GM12878 (cell line): ENCODE measurements around the gene CFDP1. TPM values are rescaled to one million over a fixed set of nuclear protein-coding genes. Genes with fewer than 3 reads are reported as not detected.

Source experiments
- ATAC-seq: fragments of 200-7000 bp; cut with Tn5 transposase; 3 replicates; pipeline ENCODE4 v1.9.1; 2020; ENCODE audit warnings: mild to moderate bottlenecking, moderate library complexity
- BruUV-seq: library from RNA; stranded (reverse); fragments of 400-500 nt; replicated peaks from 2 replicates; lab custom pipeline; 2021; lab: Mats Ljungman, UMichigan
- CTCF ChIA-PET: fragments of 300-600 bp; sonication (Branson Sonifier 250); formaldehyde crosslinking; extraction: SDS; loops from one replicate; lab custom pipeline; 2021; ENCODE audit warnings: inconsistent platforms; lab: Yijun Ruan, JAX
- POLR2A ChIA-PET: fragments of 350-600 bp; formaldehyde crosslinking; extraction: SDS; loops from one replicate; lab custom pipeline; 2021; ENCODE audit warnings: inconsistent platforms; lab: Charles Lee
- RAD21 ChIA-PET: fragments of 300-600 bp; sonication (Branson Sonifier 250); formaldehyde crosslinking; loops from one replicate; lab custom pipeline; 2023; ENCODE audit warnings: antibody characterized with exemption; ENCODE audit not compliant: unreplicated experiment; lab: Charles Lee
- SMC1A ChIA-PET: fragments of 300-600 bp; sonication (Branson Sonifier 250); formaldehyde crosslinking; loops from one replicate; lab custom pipeline; 2023; ENCODE audit not compliant: unreplicated experiment, uncharacterized antibody; lab: Charles Lee
- DNase-seq: peaks from one replicate; pipeline ENCODE4 v3.0.0-alpha.2; 2011; ENCODE audit warnings: low read depth, low spot score
- FAIRE-seq: peaks from 3 replicates; lab custom pipeline; 2011; peaks lifted over from hg19 to GRCh38; lab: Jason Lieb, UNC
- H2AFZ ChIP-seq: 2 replicates; pipeline ENCODE4 v1.6.0; 2011; ENCODE audit warnings: low read depth, low read length, control low read depth; ENCODE audit not compliant: control insufficient read depth
- H3K27ac ChIP-seq: 2 replicates; pipeline ENCODE4 v1.5.1; 2011; ENCODE audit warnings: control low read depth; ENCODE audit not compliant: control insufficient read depth, insufficient read depth
- H3K27me3 ChIP-seq, 2 experiments: replicated peaks in 1 of 2; 2 replicates each; pipeline versions ENCODE4 v1.6.0 to v1.6.1; 2011; ENCODE audit warnings: low read length in 1 of 2; ENCODE audit not compliant: control insufficient read depth in 2 of 2, insufficient read depth in 2 of 2
- H3K36me3 ChIP-seq, 2 experiments: 2 replicates each; pipeline ENCODE4 v1.5.1; 2011; ENCODE audit warnings: low read length in 1 of 2; ENCODE audit not compliant: control insufficient read depth in 2 of 2, insufficient read depth in 2 of 2
- H3K4me1 ChIP-seq: 2 replicates; pipeline ENCODE4 v1.6.1; 2011; ENCODE audit warnings: mild to moderate bottlenecking, low read length, moderate library complexity, mixed read lengths; ENCODE audit not compliant: control insufficient read depth, insufficient read depth
- H3K4me2 ChIP-seq: 2 replicates; pipeline ENCODE4 v1.6.0; 2011; ENCODE audit warnings: control low read depth; ENCODE audit not compliant: control insufficient read depth, insufficient read depth
- H3K4me3 ChIP-seq: fragments of 200-600 bp; sonication (generic); 2 replicates; pipeline ENCODE4 v1.5.1; 2016
- H3K79me2 ChIP-seq: 2 replicates; pipeline ENCODE4 v1.6.0; 2011; ENCODE audit warnings: low read length; ENCODE audit not compliant: control insufficient read depth, insufficient read depth
- H3K9ac ChIP-seq: 2 replicates; pipeline ENCODE4 v1.8.0; 2011; ENCODE audit warnings: low read length, control low read depth, mixed read lengths; ENCODE audit not compliant: control insufficient read depth, insufficient read depth
- H3K9me3 ChIP-seq: replicated peaks from 3 replicates; pipeline ENCODE4 v1.5.1; 2011; ENCODE audit warnings: mild to moderate bottlenecking, low read length; ENCODE audit not compliant: control insufficient read depth, insufficient read depth
- H4K20me1 ChIP-seq: 2 replicates; pipeline ENCODE4 v1.6.0; 2011; ENCODE audit not compliant: control insufficient read depth, insufficient read depth
- ATF2 ChIP-seq: IDR thresholded peaks from 2 replicates; pipeline ENCODE4 v1.6.1; 2012; ENCODE audit warnings: low read length, inconsistent platforms
- CBX5 ChIP-seq: sonication (generic); IDR thresholded peaks from 2 replicates; pipeline ENCODE4 v1.6.1; 2016; ENCODE audit warnings: low read depth, moderate library complexity, mild to moderate bottlenecking, inconsistent platforms
- IRF5 ChIP-seq: fragments of 450-650 bp; IDR thresholded peaks from 2 replicates; pipeline ENCODE4 v1.6.1; 2017; ENCODE audit warnings: borderline replicate concordance
- KAT2A ChIP-seq: conservative IDR thresholded peaks from 2 replicates; pipeline ENCODE4 v1.6.1; 2011; ENCODE audit warnings: low read depth, low read length; ENCODE audit not compliant: control insufficient read depth
- NRF1 ChIP-seq: conservative IDR thresholded peaks from 2 replicates; pipeline ENCODE4 v1.6.1; 2011; ENCODE audit warnings: mild to moderate bottlenecking, low read depth, low read length, improper control_type of control experiment
- PAX8 ChIP-seq: fragments of 450-650 bp; IDR thresholded peaks from 2 replicates; pipeline ENCODE4 v1.6.1; 2017; ENCODE audit warnings: mild to moderate bottlenecking, moderate library complexity
- POLR2AphosphoS5 ChIP-seq: IDR thresholded peaks from 2 replicates; pipeline ENCODE4 v1.6.1; 2011; ENCODE audit warnings: mild to moderate bottlenecking, low read length, inconsistent platforms
- SKIL ChIP-seq: fragments of 450-650 bp; IDR thresholded peaks from 2 replicates; pipeline ENCODE4 v1.6.1; 2017; ENCODE audit warnings: mild to moderate bottlenecking, low read depth, inconsistent platforms; ENCODE audit not compliant: poor library complexity, severe bottlenecking
- STAT3 ChIP-seq: IDR thresholded peaks from 2 replicates; pipeline ENCODE4 v1.6.1; 2011; ENCODE audit warnings: low read depth, low read length, improper control_type of control experiment
- YY1 ChIP-seq: IDR thresholded peaks from 2 replicates; pipeline ENCODE4 v1.6.1; 2011; ENCODE audit warnings: low read depth, mild to moderate bottlenecking, low read length
- ZBED1 ChIP-seq: IDR thresholded peaks from 2 replicates; pipeline ENCODE4 v1.6.1; 2016; ENCODE audit warnings: borderline replicate concordance
- ZNF384 ChIP-seq: IDR thresholded peaks from 2 replicates; pipeline ENCODE4 v1.6.1; 2012; ENCODE audit warnings: low read depth, mild to moderate bottlenecking, low read length, improper control_type of control experiment, borderline replicate concordance
- WGBS: methylation state at CpG from one replicate; pipeline ENCODE4 v1.1.6; 2016; ENCODE audit warnings: low lambda C conversion rate; ENCODE audit not compliant: insufficient replicate concordance, insufficient coverage; ENCODE audit errors: missing lambda C conversion rate; 5-methylcytosine and 5-hydroxymethylcytosine counted together
- in situ Hi-C: fragments of 300-500 bp; cut with MboI; formaldehyde crosslinking; loops from 9 replicates; pipeline ENCODE4 v1.14.3; 2018; ENCODE audit warnings: mixed read lengths
- intact Hi-C: fragments of 100-400 bp; cut with micrococcal nuclease; formaldehyde crosslinking; loops from one replicate; pipeline ENCODE4 v1.14.2; 2022; ENCODE audit not compliant: unreplicated experiment
- polyA plus RNA-seq, 11 experiments: library from polyadenylated mRNA; depleted of rRNA in 4 of 11; unstranded in 6 of 11; stranded (reverse) in 5 of 11; fragments of >200 nt; fragmentation: Nextera tagmentation in 4 of 11; fragmentation: Illumina TruSeq in 1 of 11; extraction: Ambion mirVana in 4 of 11; extraction: Trizol in 1 of 11; gene quantifications; 1 replicate in 1 of 11; 2 replicates in 10 of 11; pipeline versions ENCODE4 v1.2.1 to v1.2.3, GENCODE V29; 2011 to 2016; ENCODE audit warnings: inconsistent platforms in 2 of 11, missing spikeins in 2 of 11, low read depth in 1 of 11
- total RNA-seq, 4 experiments: library from RNA; depleted of rRNA in 3 of 4; stranded (reverse); fragments of >200 nt in 3 of 4; fragmentation: Illumina TruSeq in 1 of 4; extraction: Trizol in 1 of 4; gene quantifications; 2 replicates each; pipeline versions ENCODE4 v1.2.1 to v1.2.3, GENCODE V29; 2013 to 2021
- TF ChIP-seq, protein P1 (sequence below): IDR thresholded peaks from 2 replicates; pipeline ENCODE4 v1.6.1; 2011; ENCODE audit warnings: mild to moderate bottlenecking, low read depth, low read length, moderate library complexity; ENCODE audit not compliant: insufficient replicate concordance
- TF ChIP-seq, protein P2 (sequence below): IDR thresholded peaks from 2 replicates; pipeline ENCODE4 v1.6.1; 2011; ENCODE audit warnings: borderline replicate concordance, low read depth, mild to moderate bottlenecking, moderate library complexity, low read length; ENCODE audit not compliant: insufficient read depth, poor library complexity, severe bottlenecking

CFDP1 gene
- total and polyA plus RNA-seq, 10 of the 15 experiments (the other 5 are each of a cell fraction or from before 2014, with no cell fraction given) = 22.3 to 64.8 (median 36.7) TPM

DNA sequence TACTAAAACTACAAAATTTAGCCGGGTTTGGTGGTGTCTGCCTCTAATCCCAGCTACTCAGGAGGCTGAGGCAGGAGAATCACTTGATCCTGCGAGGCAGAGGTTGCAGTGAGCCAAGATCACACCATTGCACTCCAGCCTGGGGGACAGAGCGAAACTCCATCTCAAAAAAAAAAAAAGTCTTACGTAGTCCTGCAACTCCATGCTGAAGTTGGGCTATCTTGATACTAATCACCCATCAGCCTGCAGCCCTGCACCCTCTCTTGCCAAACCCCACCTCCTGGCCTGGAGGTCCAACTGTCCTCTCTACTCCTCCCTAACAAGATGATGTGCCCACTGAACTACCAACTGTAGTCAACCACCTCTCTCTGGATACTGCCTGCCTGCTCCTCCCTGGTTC lies 26.4 kb upstream of the CFDP1 start (continued):
- TF ChIP-seq ATF2 = no peak
- no peak for TF ChIP-seq PAX8
- no peak for TF ChIP-seq STAT3
- TF ChIP-seq, all 136 proteins: peak for 0

DNA sequence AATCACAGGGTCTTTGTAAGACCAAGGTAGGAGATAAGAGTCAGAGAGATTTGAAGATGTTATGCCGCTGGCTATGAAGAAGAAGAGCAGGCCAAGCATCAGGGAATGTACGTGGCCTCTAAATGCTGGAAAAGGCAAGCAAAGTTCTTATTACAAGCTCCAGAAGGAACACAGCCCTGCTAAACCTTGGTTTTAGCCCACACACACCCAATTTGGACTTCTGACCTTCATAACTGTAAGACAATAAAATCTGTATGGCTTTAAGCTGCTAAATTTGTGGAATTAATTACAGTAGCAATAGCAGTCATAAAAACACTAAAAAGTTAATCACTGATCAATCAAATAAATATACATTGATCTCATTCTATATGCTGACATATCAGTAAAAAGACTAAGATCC lies 25.1 kb upstream of the CFDP1 start:
- CTCF ChIA-PET = interaction anchor here (2.3 to 2.4 kb wide), 2 partner anchors 14 to 259 kb away, joined by 6 to 7 read pairs; no protein-coding TSS in a partner anchor
- DNase-seq (no peak), ATAC-seq (no peak)

More for the DNA sequence above, 25.1 kb upstream of the CFDP1 start:
- FAIRE-seq = no peak
- Histone ChIP-seq H3K4me1 (peaks cover 6% of the 10 kb centered on the region), H3K79me2 (peaks cover 61% of the 10 kb centered on the region), H3K27ac (no peak overlapping the region), H2AFZ (no peak overlapping the region), H3K36me3 (peaks cover 0 to 2% of the 10 kb centered on the region in 2 experiments; a peak in 2 of 4 replicates), H4K20me1 (no peaks in the 10 kb centered on the region), H3K9me3 (no peaks in the 10 kb centered on the region), H3K4me3 (no peak overlapping the region), H3K9ac (no peak overlapping the region), H3K27me3 (no peaks in the 10 kb centered on the region), H3K4me2 (no peak overlapping the region)
- intact Hi-C loops (no loop called here), in situ Hi-C loops (loop anchor here (5.0 to 25.0 kb wide), 2 partner anchors 49 to 1729 kb away; partner anchors contain the start of genes MON1B and SYCE1L)
- 100% methylated on average over 2 of the region's 2 CpGs for WGBS
- ChIA-PET POLR2A (interaction anchor here (1.0 kb wide), 1 partner anchor 9 kb away, joined by 3 read pairs; no protein-coding TSS in a partner anchor), RAD21 (no interaction called here), SMC1A (interaction anchor here (0.5 to 1.0 kb wide), 2 partner anchors 19 to 1087 kb away, joined by 3 to 4 read pairs; no protein-coding TSS in a partner anchor)
- no TSS peak for BruUV-seq
- no peak for TF ChIP-seq CBX5
- TF ChIP-seq ZNF384 = no peak
- no peak for TF ChIP-seq KAT2A
- no peak for TF ChIP-seq POLR2AphosphoS5
- no peak for TF ChIP-seq YY1
- no peak for TF ChIP-seq ZBED1
- no peak for TF ChIP-seq IRF5
- TF ChIP-seq NRF1 = no peak
- TF ChIP-seq SKIL = no peak
- TF ChIP-seq, protein P1, sequence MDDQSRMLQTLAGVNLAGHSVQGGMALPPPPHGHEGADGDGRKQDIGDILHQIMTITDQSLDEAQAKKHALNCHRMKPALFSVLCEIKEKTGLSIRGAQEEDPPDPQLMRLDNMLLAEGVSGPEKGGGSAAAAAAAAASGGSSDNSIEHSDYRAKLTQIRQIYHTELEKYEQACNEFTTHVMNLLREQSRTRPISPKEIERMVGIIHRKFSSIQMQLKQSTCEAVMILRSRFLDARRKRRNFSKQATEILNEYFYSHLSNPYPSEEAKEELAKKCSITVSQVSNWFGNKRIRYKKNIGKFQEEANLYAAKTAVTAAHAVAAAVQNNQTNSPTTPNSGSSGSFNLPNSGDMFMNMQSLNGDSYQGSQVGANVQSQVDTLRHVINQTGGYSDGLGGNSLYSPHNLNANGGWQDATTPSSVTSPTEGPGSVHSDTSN = no peak
- TF ChIP-seq, protein P2, sequence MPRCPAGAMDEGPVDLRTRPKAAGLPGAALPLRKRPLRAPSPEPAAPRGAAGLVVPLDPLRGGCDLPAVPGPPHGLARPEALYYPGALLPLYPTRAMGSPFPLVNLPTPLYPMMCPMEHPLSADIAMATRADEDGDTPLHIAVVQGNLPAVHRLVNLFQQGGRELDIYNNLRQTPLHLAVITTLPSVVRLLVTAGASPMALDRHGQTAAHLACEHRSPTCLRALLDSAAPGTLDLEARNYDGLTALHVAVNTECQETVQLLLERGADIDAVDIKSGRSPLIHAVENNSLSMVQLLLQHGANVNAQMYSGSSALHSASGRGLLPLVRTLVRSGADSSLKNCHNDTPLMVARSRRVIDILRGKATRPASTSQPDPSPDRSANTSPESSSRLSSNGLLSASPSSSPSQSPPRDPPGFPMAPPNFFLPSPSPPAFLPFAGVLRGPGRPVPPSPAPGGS = no peak
